ENCODE data around the gene SAT1. TPM values are rescaled to one million over a fixed set of nuclear protein-coding genes. Genes with fewer than 3 reads are reported as not detected.
"Not testable (repeated sequence)": the region's sequence is repeated elsewhere in the genome, so short reads cannot be mapped to it uniquely, and the experiment has no call there.

The SAT1 gene
- total and polyA plus RNA-seq, 2 donors, result 291 to 2,700 TPM

- WGBS, result 98% methylated on average over 16 of the region's 16 CpGs
- no peak for DNase-seq (ENCODE audit: low read depth in 6 of 9, low spot score in 9 of 9)
- no peaks in the 10 kb centered on the region for H3K4me1 ChIP-seq (ENCODE audit: control insufficient read depth in 2 of 2, insufficient read depth in 2 of 2, low read length in 2 of 2)
These were observed 17.1 kb upstream of the SAT1 start for GRCh38 chrX:23765868-23766267.

GRCh38 chrX:23766650-23767551, 16.1 kb upstream of the SAT1 start:
- Histone ChIP-seq H3K9me3 (ENCODE audit: control insufficient read depth in 2 of 2, insufficient read depth in 1 of 2, low read length in 1 of 2) (peaks cover 0 to 9% of the 10 kb centered on the region in 2 donors), H3K4me3 (ENCODE audit: low read length in 2 of 2) (no peak overlapping the region), H3K36me3 (ENCODE audit: control insufficient read depth in 2 of 2, insufficient read depth in 2 of 2, low read length in 1 of 2) (no peaks in the 10 kb centered on the region), H3K27ac (ENCODE audit: low read depth in 1 of 2, low read length in 1 of 2) (no peak overlapping the region), H3K27me3 (ENCODE audit: control insufficient read depth in 2 of 2, insufficient read depth in 1 of 2, low read length in 1 of 2) (no peaks in the 10 kb centered on the region), H3K4me1 (ENCODE audit: control insufficient read depth in 2 of 2, insufficient read depth in 2 of 2, low read length in 2 of 2) (no peaks in the 10 kb centered on the region)
- no peak for DNase-seq (ENCODE audit: low read depth in 6 of 9, low spot score in 9 of 9)
- WGBS, result 71% methylated on average over 28 of the region's 28 CpGs

More at GRCh38 chrX:23765868-23766267, 17.1 kb upstream of the SAT1 start:
- no peaks in the 10 kb centered on the region for H3K27me3 ChIP-seq (ENCODE audit: control insufficient read depth in 2 of 2, insufficient read depth in 1 of 2, low read length in 1 of 2)
- H3K4me3 ChIP-seq (ENCODE audit: low read length in 2 of 2), result no peak overlapping the region
- no peak overlapping the region for H3K27ac ChIP-seq (ENCODE audit: low read depth in 1 of 2, low read length in 1 of 2)
- H3K9me3 ChIP-seq (ENCODE audit: control insufficient read depth in 2 of 2, insufficient read depth in 1 of 2, low read length in 1 of 2), result peaks cover 0 to 9% of the 10 kb centered on the region in 2 donors
- H3K36me3 ChIP-seq (ENCODE audit: control insufficient read depth in 2 of 2, insufficient read depth in 2 of 2, low read length in 1 of 2), result no peaks in the 10 kb centered on the region

- peaks cover 0 to 5% of the 10 kb centered on the region in 2 donors for H3K4me1 ChIP-seq (ENCODE audit: control insufficient read depth in 2 of 2, insufficient read depth in 2 of 2, low read length in 2 of 2)
- no peak overlapping the region for H3K4me3 ChIP-seq (ENCODE audit: low read length in 2 of 2)
- no peaks in the 10 kb centered on the region for H3K27me3 ChIP-seq (ENCODE audit: control insufficient read depth in 2 of 2, insufficient read depth in 1 of 2, low read length in 1 of 2)
- no peaks in the 10 kb centered on the region for H3K36me3 ChIP-seq (ENCODE audit: control insufficient read depth in 2 of 2, insufficient read depth in 2 of 2, low read length in 1 of 2)
- WGBS, result 99% methylated on average over 2 of the region's 2 CpGs
- DNase-seq (ENCODE audit: low read depth in 6 of 9, low spot score in 9 of 9), result no peak
- H3K27ac ChIP-seq (ENCODE audit: low read depth in 1 of 2, low read length in 1 of 2), result no peak overlapping the region
- peaks cover 0 to 9% of the 10 kb centered on the region in 2 donors for H3K9me3 ChIP-seq (ENCODE audit: control insufficient read depth in 2 of 2, insufficient read depth in 1 of 2, low read length in 1 of 2)
These were observed 12.8 kb upstream of the SAT1 start for GRCh38 chrX:23770142-23770541.

GRCh38 chrX:23771086-23771485, 11.9 kb upstream of the SAT1 start:
- not testable (repeated sequence) for H3K4me1 ChIP-seq (ENCODE audit: control insufficient read depth in 2 of 2, insufficient read depth in 2 of 2, low read length in 2 of 2); H3K9me3 ChIP-seq (ENCODE audit: control insufficient read depth in 2 of 2, insufficient read depth in 1 of 2, low read length in 1 of 2); H3K27ac ChIP-seq (ENCODE audit: low read depth in 1 of 2, low read length in 1 of 2); H3K4me3 ChIP-seq (ENCODE audit: low read length in 2 of 2); DNase-seq (ENCODE audit: low read depth in 6 of 9, low spot score in 9 of 9); H3K27me3 ChIP-seq (ENCODE audit: control insufficient read depth in 2 of 2, insufficient read depth in 1 of 2, low read length in 1 of 2); H3K36me3 ChIP-seq (ENCODE audit: control insufficient read depth in 2 of 2, insufficient read depth in 2 of 2, low read length in 1 of 2)
- 98% methylated on average over 7 of the region's 7 CpGs for WGBS

GRCh38 chrX:23773601-23774175, 9.3 kb upstream of the SAT1 start:
- Histone ChIP-seq H3K4me1 (ENCODE audit: control insufficient read depth in 2 of 2, insufficient read depth in 2 of 2, low read length in 2 of 2) (peaks cover 0 to 5% of the 10 kb centered on the region in 2 donors), H3K36me3 (ENCODE audit: control insufficient read depth in 2 of 2, insufficient read depth in 2 of 2, low read length in 1 of 2) (no peaks in the 10 kb centered on the region), H3K9me3 (ENCODE audit: control insufficient read depth in 2 of 2, insufficient read depth in 1 of 2, low read length in 1 of 2) (no peaks in the 10 kb centered on the region), H3K27me3 (ENCODE audit: control insufficient read depth in 2 of 2, insufficient read depth in 1 of 2, low read length in 1 of 2) (no peaks in the 10 kb centered on the region), H3K27ac (ENCODE audit: low read depth in 1 of 2, low read length in 1 of 2) (peak overlapping the region in 1 of 2 donors; percentile 67), H3K4me3 (ENCODE audit: low read length in 2 of 2) (no peak overlapping the region)
- DNase-seq (ENCODE audit: low read depth in 6 of 9, low spot score in 9 of 9), result peak in 2 of 9 donors; percentile 12 to 59
- WGBS, result 47% methylated on average over 3 of the region's 3 CpGs

- Histone ChIP-seq H3K27ac (ENCODE audit: low read depth in 1 of 2, low read length in 1 of 2) (no peak overlapping the region), H3K4me3 (ENCODE audit: low read length in 2 of 2) (no peak overlapping the region), H3K4me1 (ENCODE audit: control insufficient read depth in 2 of 2, insufficient read depth in 2 of 2, low read length in 2 of 2) (peaks cover 0 to 5% of the 10 kb centered on the region in 2 donors), H3K27me3 (ENCODE audit: control insufficient read depth in 2 of 2, insufficient read depth in 1 of 2, low read length in 1 of 2) (no peaks in the 10 kb centered on the region), H3K36me3 (ENCODE audit: control insufficient read depth in 2 of 2, insufficient read depth in 2 of 2, low read length in 1 of 2) (no peaks in the 10 kb centered on the region), H3K9me3 (ENCODE audit: control insufficient read depth in 2 of 2, insufficient read depth in 1 of 2, low read length in 1 of 2) (no peaks in the 10 kb centered on the region)
- WGBS, result 91% methylated on average over 3 of the region's 3 CpGs
- DNase-seq (ENCODE audit: low read depth in 6 of 9, low spot score in 9 of 9), result no peak
These were observed 6.6 kb upstream of the SAT1 start for GRCh38 chrX:23776363-23776762.

- Histone ChIP-seq H3K36me3 (ENCODE audit: control insufficient read depth in 2 of 2, insufficient read depth in 2 of 2, low read length in 1 of 2) (no peaks in the 10 kb centered on the region), H3K9me3 (ENCODE audit: control insufficient read depth in 2 of 2, insufficient read depth in 1 of 2, low read length in 1 of 2) (no peaks in the 10 kb centered on the region), H3K27me3 (ENCODE audit: control insufficient read depth in 2 of 2, insufficient read depth in 1 of 2, low read length in 1 of 2) (no peaks in the 10 kb centered on the region), H3K4me1 (ENCODE audit: control insufficient read depth in 2 of 2, insufficient read depth in 2 of 2, low read length in 2 of 2) (peaks cover 0 to 3% of the 10 kb centered on the region in 2 donors), H3K27ac (ENCODE audit: low read depth in 1 of 2, low read length in 1 of 2) (no peak overlapping the region), H3K4me3 (ENCODE audit: low read length in 2 of 2) (no peak overlapping the region)
- WGBS, result 96% methylated on average over 4 of the region's 4 CpGs
- no peak for DNase-seq (ENCODE audit: low read depth in 6 of 9, low spot score in 9 of 9)
These were observed 3.9 kb upstream of the SAT1 start for GRCh38 chrX:23779025-23779424.

GRCh38 chrX:23782455-23782854, 518 bp upstream of the SAT1 start:
- Histone ChIP-seq H3K9me3 (ENCODE audit: control insufficient read depth in 2 of 2, insufficient read depth in 1 of 2, low read length in 1 of 2) (no peaks in the 10 kb centered on the region), H3K4me1 (ENCODE audit: control insufficient read depth in 2 of 2, insufficient read depth in 2 of 2, low read length in 2 of 2) (peaks cover 2 to 5% of the 10 kb centered on the region in 2 donors), H3K4me3 (ENCODE audit: low read length in 2 of 2) (no peak overlapping the region), H3K36me3 (ENCODE audit: control insufficient read depth in 2 of 2, insufficient read depth in 2 of 2, low read length in 1 of 2) (peaks cover 0 to 9% of the 10 kb centered on the region in 2 donors), H3K27me3 (ENCODE audit: control insufficient read depth in 2 of 2, insufficient read depth in 1 of 2, low read length in 1 of 2) (no peaks in the 10 kb centered on the region), H3K27ac (ENCODE audit: low read depth in 1 of 2, low read length in 1 of 2) (peak overlapping the region in 1 of 2 donors; percentile 57)
- WGBS, result 80% methylated on average over 6 of the region's 6 CpGs
- DNase-seq (ENCODE audit: low read depth in 6 of 9, low spot score in 9 of 9), result no peak

Data from thymus (tissue), 11 donors.